Dendritic cell treated with granulocyte-macrophage colony-stimulating factor and Interleukin-4, amounts not matched to agents 40 ng/mL and 50 ng/mL, for 4 days (primary cell): ENCODE results near the gene MAST4.

Experiments used
- H3K27ac Mint-ChIP-seq: one replicate; pipeline ENCODE4 v1.8.0; 2022; ENCODE audit warnings: mild to moderate bottlenecking, mixed read lengths
- H3K27me3 Mint-ChIP-seq: one replicate; pipeline ENCODE4 v1.8.0; 2022; ENCODE audit warnings: mild to moderate bottlenecking, mixed read lengths
- H3K36me3 Mint-ChIP-seq: one replicate; pipeline ENCODE4 v1.8.0; 2022; ENCODE audit warnings: low read depth, mixed read lengths
- H3K4me1 Mint-ChIP-seq: one replicate; pipeline ENCODE4 v1.8.0; 2022; ENCODE audit warnings: low read depth, mixed read lengths
- H3K4me3 Mint-ChIP-seq: one replicate; pipeline ENCODE4 v1.8.0; 2022; ENCODE audit warnings: mild to moderate bottlenecking, moderate library complexity, mixed read lengths
- H3K9me3 Mint-ChIP-seq: one replicate; pipeline ENCODE4 v1.8.0; 2022; ENCODE audit warnings: mixed read lengths
- intact Hi-C: fragments of 100-400 bp; cut with micrococcal nuclease; formaldehyde crosslinking; loops from one replicate; pipeline ENCODE4 v1.15.0; 2022

MAST4 gene

DNA sequence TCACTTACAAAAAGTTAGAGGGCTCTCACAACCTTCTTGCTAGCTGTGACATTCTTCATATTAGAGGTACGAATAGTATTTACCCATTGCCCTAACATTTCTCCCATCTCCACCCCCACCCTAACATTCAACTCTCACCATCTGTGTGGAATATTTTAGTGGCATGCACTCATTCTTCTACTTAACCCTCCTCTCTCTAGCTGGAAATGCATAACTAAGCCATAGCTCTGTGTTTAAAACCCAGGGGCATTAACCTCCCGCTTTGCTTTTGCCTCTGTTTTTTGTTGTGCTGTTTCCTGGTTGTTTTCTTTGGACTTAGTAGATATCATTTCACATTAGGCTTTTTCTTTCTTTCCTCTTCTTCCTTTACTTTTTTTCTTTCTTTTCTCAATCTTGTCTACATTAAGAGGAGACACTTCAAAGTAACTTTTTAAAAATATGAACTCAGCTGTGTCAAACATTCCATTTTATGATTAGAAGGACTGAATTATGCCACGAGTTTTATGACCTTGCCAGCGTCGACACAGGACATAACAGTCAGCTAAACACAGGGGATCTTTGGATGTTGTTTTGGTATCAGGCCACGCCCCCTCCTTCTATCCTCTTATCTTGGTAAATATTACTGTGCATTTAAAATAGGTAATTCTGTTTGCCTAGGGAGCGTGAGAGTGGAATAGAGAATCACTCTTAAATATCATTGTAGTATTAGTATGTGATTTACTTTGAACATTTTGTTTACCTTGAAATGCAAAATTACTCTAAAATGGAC, 364.4 kb downstream of the MAST4 start:
- no peaks in the 10 kb centered on the region for H3K36me3 Mint-ChIP-seq
- no peaks in the 10 kb centered on the region for H3K27me3 Mint-ChIP-seq
- no peaks in the 10 kb centered on the region for H3K9me3 Mint-ChIP-seq
- H3K4me1 Mint-ChIP-seq = no peaks in the 10 kb centered on the region
- intact Hi-C loops = no loop called here
- no peak overlapping the region for H3K4me3 Mint-ChIP-seq
- H3K27ac Mint-ChIP-seq = no peak overlapping the region

DNA sequence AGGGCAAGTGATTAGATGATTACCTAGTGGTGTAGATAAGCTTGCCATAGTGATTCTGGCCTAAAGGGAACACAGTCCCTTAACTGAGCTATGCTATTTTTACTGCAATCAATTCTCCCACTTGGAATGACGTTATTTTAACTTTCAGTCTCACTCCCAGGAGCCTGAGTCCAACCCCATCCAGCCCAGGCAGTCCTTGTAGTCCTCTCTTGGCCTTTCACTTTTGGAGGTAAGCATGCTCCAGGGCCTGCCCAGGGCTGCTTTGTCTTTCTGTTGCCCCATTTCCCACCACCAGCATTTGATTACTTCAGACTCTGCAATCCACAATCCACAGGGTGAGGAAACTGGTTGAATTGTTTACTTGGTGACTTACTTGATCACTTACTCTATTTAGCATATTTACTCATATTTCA, 367.4 kb downstream of the MAST4 start:
- no peaks in the 10 kb centered on the region for H3K27me3 Mint-ChIP-seq
- no peaks in the 10 kb centered on the region for H3K9me3 Mint-ChIP-seq
- H3K4me1 Mint-ChIP-seq = no peaks in the 10 kb centered on the region
- no peak overlapping the region for H3K4me3 Mint-ChIP-seq
- intact Hi-C loops = no loop called here
- no peaks in the 10 kb centered on the region for H3K36me3 Mint-ChIP-seq
- no peak overlapping the region for H3K27ac Mint-ChIP-seq

DNA sequence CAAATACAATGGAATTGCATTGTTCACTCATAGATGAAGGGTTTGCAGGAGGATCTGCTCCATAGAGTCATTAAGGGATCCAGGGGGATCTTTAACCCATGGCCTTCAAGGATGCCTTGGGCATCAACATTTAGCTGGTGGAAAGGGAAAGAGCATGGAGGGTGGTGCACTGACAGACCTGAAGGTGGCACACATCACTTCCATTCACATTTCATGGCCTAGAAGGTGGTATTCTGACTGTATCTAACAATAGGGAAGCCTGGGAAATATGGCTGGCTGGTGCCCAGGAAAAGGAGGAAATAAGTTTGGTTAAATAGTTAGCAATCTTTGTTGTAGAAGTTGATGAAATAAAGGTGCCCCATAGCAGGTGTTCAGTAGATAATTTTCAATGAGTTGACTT, 370.2 kb downstream of the MAST4 start:
- H3K9me3 Mint-ChIP-seq = no peaks in the 10 kb centered on the region
- H3K4me3 Mint-ChIP-seq = no peak overlapping the region
- H3K4me1 Mint-ChIP-seq = peaks cover 5% of the 10 kb centered on the region
- no peaks in the 10 kb centered on the region for H3K36me3 Mint-ChIP-seq
- peaks cover 3% of the 10 kb centered on the region for H3K27me3 Mint-ChIP-seq
- intact Hi-C loops = no loop called here
- H3K27ac Mint-ChIP-seq = no peak overlapping the region

DNA sequence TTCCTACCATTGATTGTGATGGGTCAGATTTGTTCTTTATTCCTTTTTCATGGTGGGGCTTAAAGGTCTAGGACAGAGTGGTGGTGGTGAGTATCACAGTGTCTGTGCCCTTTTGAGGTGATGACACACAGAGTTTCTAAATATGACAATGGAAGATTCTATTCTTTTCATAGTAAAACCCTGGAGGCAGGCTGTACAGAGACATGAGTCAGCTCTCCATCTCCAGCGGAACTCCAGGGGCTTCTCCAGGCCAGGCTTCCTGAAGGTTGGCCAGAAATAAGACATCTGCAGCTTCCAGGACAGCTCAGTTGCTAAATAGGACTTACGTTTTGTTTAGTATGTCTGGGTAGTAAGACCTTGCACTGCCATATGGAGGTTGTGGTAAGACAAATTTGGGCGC, 370.9 kb downstream of the MAST4 start:
- Mint-ChIP-seq H3K27ac (no peak overlapping the region), H3K9me3 (no peaks in the 10 kb centered on the region), H3K4me1 (peaks cover 5% of the 10 kb centered on the region), H3K27me3 (peaks cover 3% of the 10 kb centered on the region), H3K36me3 (no peaks in the 10 kb centered on the region), H3K4me3 (no peak overlapping the region)
- intact Hi-C loops = no loop called here

DNA sequence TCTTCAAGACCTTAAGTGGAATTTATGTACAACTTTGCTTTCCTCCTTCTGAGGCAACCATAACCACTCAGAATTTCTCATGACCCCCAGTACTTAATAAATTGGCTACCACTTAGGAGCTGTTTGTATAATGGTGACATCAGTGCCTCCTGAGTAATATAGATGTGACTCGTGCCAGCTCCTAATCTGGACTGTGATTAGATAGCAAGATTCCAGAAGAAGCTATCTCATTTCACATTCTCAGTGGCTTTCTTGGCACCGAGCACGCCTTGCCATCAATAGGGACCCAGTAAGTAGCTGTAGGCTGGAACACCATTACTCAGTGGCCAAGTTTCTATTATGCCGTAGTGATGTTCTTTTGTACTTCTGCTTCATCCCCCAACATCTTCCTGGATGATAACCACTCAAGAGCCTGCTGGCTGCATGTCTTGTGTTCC, 371.7 kb downstream of the MAST4 start:
- Mint-ChIP-seq H3K27ac (no peak overlapping the region), H3K36me3 (no peaks in the 10 kb centered on the region), H3K9me3 (no peaks in the 10 kb centered on the region), H3K4me1 (peaks cover 5% of the 10 kb centered on the region), H3K27me3 (peaks cover 3% of the 10 kb centered on the region), H3K4me3 (no peak overlapping the region)
- intact Hi-C loops = no loop called here

DNA sequence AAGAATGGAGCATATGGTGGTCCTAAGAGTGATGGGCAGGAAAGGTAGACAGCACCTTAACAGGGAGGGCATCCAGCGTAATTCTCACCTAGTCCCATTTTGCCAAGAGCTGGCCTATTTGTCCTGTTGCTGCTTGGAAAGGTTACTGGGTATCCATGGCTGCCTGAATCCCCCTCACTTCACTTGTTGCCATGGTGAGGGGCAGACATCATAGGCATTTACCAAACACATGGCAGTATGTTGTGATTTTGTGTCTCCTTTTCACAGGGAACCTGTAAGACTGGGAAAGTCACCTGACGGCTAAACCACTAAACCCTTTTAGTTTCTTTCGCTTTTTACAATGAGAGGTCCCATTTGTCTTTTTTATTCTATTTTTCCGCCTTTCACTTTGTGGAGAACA, 373.3 kb downstream of the MAST4 start:
- Mint-ChIP-seq H3K27ac (no peak overlapping the region), H3K4me1 (peaks cover 5% of the 10 kb centered on the region), H3K36me3 (no peaks in the 10 kb centered on the region), H3K27me3 (peaks cover 3% of the 10 kb centered on the region), H3K4me3 (no peak overlapping the region), H3K9me3 (no peaks in the 10 kb centered on the region)
- intact Hi-C loops = no loop called here

DNA sequence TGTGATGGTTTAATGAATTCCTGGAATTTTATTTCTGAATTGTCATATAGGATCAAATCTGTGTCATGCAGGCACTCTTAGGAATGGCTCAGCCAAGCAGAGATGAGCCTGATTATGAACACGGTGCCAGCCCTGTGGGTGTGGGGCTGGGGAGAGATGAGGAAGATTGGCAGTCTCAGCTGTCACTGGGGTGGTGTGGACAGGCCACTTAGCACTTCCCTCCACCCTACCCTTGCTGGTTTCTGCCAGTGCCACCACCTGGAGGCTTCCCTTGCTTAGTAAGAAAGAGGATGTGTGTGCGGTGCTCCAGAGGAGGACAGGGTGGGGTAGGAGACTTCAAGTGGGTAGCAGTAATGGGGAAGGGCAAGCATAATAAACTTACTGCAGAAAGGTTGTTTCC, 373.8 kb downstream of the MAST4 start:
- H3K27me3 Mint-ChIP-seq = peaks cover 3% of the 10 kb centered on the region
- H3K4me3 Mint-ChIP-seq = no peak overlapping the region
- H3K36me3 Mint-ChIP-seq = no peaks in the 10 kb centered on the region
- H3K4me1 Mint-ChIP-seq = peaks cover 5% of the 10 kb centered on the region
- intact Hi-C loops = no loop called here
- H3K27ac Mint-ChIP-seq = no peak overlapping the region
- H3K9me3 Mint-ChIP-seq = no peaks in the 10 kb centered on the region

DNA sequence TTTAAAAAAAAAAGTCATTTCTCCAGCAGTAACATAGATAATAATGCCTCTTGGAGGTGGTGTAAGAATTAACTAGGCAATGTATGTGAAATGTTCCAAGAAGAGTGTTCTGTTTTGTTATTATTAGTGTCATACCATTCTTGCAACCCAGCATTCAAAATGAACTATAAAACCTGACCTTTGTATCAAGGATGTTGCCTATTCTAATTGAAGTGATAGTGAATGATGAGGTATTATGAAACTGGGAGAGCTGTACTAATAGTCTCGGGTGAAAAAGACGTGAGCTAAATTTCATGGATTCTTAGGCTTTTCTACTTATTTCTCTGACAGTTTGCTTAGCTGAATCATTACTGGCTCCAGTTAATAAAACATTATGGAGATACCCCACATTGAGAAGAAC, 375.8 kb downstream of the MAST4 start:
- no peak overlapping the region for H3K27ac Mint-ChIP-seq
- H3K27me3 Mint-ChIP-seq = peaks cover 3% of the 10 kb centered on the region
- peaks cover 5% of the 10 kb centered on the region for H3K4me1 Mint-ChIP-seq

DNA sequence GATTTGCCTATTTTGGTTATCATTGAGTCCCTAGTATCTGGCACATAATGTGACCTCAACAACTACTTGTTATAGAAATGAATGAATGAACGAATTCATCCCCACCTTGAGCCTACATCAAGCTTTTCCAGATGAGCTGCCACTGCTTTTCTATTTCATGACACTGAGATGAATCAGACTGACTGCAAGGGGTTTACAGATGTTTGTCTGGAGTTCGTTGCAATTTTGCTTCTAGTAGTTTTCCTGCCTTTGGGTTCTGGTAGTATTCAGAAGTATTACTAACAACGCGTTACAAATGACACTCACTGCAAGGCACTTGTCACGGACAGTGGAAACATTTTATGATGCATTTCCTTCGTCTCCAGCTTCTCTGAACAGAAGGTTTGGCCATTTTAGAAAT, 378.1 kb downstream of the MAST4 start:
- H3K4me1 Mint-ChIP-seq = peaks cover 5% of the 10 kb centered on the region
- no peaks in the 10 kb centered on the region for H3K9me3 Mint-ChIP-seq
- peaks cover 3% of the 10 kb centered on the region for H3K27me3 Mint-ChIP-seq
- no peaks in the 10 kb centered on the region for H3K36me3 Mint-ChIP-seq
- H3K4me3 Mint-ChIP-seq = no peak overlapping the region
- intact Hi-C loops = no loop called here
- no peak overlapping the region for H3K27ac Mint-ChIP-seq

More for the DNA sequence above, 375.8 kb downstream of the MAST4 start:
- H3K4me3 Mint-ChIP-seq = no peak overlapping the region
- intact Hi-C loops = no loop called here
- H3K9me3 Mint-ChIP-seq = no peaks in the 10 kb centered on the region
- no peaks in the 10 kb centered on the region for H3K36me3 Mint-ChIP-seq

DNA sequence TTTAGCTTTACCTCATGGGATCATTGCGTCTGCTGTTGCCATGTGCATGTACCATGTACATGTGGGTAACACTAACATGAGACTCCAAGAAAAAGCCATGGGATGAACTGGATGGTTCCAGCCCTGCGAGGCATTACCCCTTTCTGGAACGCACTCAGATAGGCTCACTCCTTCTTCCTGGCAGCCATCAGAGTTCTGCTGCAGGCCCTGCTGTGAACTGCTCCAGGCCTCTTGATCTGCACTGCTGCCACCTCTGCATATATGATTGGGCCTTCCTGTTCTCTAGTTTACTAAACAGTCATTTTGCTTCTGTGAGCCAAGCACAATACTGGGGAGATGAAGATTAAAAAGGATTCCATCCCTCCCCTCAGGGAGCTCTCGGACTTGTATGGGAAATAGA, 379.9 kb downstream of the MAST4 start:
- Mint-ChIP-seq H3K9me3 (no peaks in the 10 kb centered on the region), H3K4me1 (no peaks in the 10 kb centered on the region), H3K36me3 (no peaks in the 10 kb centered on the region), H3K27me3 (no peaks in the 10 kb centered on the region), H3K27ac (no peak overlapping the region), H3K4me3 (no peak overlapping the region)
- intact Hi-C loops = no loop called here

DNA sequence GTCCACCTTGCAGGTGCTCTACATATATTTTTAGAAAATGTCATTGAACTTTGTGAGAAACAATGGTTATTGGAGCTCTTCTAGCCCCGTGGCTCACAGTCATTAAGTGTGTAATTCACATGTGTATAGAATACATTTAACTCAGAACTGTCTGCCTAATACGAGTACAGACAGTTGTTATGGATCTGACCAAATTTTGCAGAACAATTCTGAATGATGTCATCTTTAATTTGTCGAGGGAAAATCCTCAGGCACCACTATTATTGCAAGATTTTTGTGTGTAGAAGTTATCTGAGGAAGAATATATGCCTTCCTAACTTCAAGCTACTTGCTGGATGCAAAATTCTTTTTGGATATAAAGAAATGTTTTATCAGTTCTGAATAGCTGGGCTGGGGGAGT, 383.5 kb downstream of the MAST4 start:
- Mint-ChIP-seq H3K36me3 (no peaks in the 10 kb centered on the region), H3K9me3 (no peaks in the 10 kb centered on the region), H3K4me1 (no peaks in the 10 kb centered on the region), H3K4me3 (no peak overlapping the region), H3K27ac (no peak overlapping the region), H3K27me3 (peaks cover 2% of the 10 kb centered on the region)
- intact Hi-C loops = no loop called here

DNA sequence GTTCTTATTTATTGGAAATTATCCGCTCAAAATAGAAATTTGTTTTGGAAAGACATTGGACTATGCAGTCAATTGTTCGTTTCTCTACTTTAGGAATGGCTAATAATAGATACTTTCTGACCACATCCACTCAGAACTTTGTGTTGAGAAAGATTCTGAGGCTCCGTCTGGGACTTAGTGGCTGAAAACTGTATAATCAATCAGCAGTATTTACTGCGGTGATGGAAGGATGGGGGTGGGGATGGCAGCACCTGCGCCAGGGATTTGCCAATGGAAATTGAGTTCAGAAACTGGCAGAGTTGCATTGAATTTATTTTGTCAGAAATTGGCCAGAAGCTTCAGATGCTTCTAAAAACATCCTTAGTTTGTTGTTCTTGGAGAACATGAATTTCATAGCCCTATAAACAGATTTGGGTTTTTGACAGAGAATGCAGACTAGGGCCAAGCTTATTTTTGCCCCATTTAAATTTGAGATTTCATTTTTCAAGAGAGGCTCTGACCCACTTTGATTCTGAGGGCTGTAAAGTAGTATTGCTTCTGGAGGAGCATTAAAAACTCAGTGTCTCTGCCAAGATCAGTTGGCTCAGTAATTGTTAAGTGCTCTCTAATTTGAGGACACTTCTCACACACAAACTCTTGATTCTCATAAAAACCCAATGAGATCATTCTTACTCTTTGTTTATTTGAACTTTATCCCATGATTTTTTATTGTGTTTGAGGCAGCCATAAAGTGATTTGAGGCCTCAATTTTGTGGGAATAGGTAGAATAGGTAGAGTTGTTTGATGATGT, 385.3 kb downstream of the MAST4 start:
- Mint-ChIP-seq H3K9me3 (no peaks in the 10 kb centered on the region), H3K27ac (no peak overlapping the region), H3K4me1 (no peaks in the 10 kb centered on the region), H3K4me3 (no peak overlapping the region), H3K36me3 (no peaks in the 10 kb centered on the region), H3K27me3 (peaks cover 2% of the 10 kb centered on the region)
- intact Hi-C loops = no loop called here

DNA sequence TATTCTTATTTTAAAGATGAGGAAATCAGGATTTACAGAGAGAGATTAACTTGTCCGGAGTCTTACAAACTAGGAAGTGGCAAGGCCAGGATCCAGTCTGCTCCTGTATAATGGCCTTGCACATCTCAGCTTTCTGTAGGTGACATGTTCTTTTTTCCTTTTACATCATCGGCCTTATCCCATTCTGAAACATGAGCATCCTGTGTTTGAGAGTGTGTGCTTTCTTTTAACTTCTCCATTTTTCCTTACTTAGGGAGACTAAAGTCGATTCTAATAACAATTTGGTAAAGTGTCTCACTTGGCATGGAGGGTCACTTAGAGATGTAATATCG, 385.8 kb downstream of the MAST4 start:
- H3K9me3 Mint-ChIP-seq = no peaks in the 10 kb centered on the region
- no peaks in the 10 kb centered on the region for H3K4me1 Mint-ChIP-seq
- intact Hi-C loops = no loop called here
- H3K36me3 Mint-ChIP-seq = no peaks in the 10 kb centered on the region
- peaks cover 2% of the 10 kb centered on the region for H3K27me3 Mint-ChIP-seq
- H3K27ac Mint-ChIP-seq = no peak overlapping the region
- H3K4me3 Mint-ChIP-seq = no peak overlapping the region

DNA sequence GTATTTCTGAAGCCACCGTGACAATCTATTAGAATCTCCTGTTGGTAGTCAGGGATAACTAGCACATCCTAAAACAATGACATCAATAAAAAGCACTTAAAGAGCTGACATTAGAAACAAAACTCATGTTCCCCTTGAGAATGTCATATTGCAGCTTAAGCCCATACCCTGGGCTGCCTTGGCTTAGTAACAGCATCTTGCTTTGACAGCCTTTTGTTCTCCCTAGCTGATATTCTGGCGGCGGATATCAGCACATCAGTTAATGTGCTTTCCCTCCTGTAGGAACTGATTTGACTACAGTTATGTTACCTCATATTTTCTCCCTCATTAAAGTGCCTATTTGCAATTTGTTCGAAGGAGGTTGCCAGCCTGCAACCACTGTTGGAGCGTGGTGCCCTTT, 386.3 kb downstream of the MAST4 start:
- no peaks in the 10 kb centered on the region for H3K36me3 Mint-ChIP-seq
- intact Hi-C loops = no loop called here
- no peak overlapping the region for H3K27ac Mint-ChIP-seq
- H3K4me1 Mint-ChIP-seq = no peaks in the 10 kb centered on the region
- H3K9me3 Mint-ChIP-seq = no peaks in the 10 kb centered on the region
- peaks cover 2% of the 10 kb centered on the region for H3K27me3 Mint-ChIP-seq
- no peak overlapping the region for H3K4me3 Mint-ChIP-seq

DNA sequence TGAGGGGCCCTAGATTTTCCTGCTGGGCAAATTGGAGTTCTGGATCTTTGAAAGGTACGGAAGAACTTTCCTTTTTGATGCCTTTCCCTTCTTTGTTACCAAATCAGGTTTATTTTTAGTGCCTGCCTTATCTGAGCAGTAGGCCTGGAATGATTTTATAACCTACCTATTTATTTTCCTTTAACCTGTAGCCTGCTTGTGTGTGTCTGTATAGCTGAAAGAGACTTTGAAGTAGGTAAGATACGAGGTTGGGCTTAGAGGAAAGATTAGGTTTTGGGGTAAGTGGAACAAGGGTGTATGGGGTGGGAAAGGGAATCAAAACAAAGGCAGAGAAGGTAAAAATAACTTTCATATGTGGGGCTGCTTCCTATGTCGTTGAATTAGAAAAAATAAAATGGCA, 389.2 kb downstream of the MAST4 start:
- Mint-ChIP-seq H3K27me3 (peaks cover 2% of the 10 kb centered on the region), H3K4me1 (no peaks in the 10 kb centered on the region), H3K36me3 (no peaks in the 10 kb centered on the region), H3K9me3 (no peaks in the 10 kb centered on the region), H3K4me3 (no peak overlapping the region), H3K27ac (no peak overlapping the region)
- intact Hi-C loops = no loop called here
